ENCODE data around the gene PAK1.

GRCh38 chr11:77310721-77311120 is 163.2 kb downstream of the PAK1 start:
- no peak for TF ChIP-seq POLR2AphosphoS5 (IDR thresholded peaks at IDR 0.05; ENCODE audit: low read depth, low read length)
- TF ChIP-seq TAF1 (IDR thresholded peaks at IDR 0.05; ENCODE audit: low read depth, low read length): no peak
